ENCODE data around the gene KDM4E. TPM values are rescaled to one million over a fixed set of nuclear protein-coding genes. Genes with fewer than 3 reads are reported as not detected.
A peak's percentile ranks its signal among the peaks of the same experiment; 100 is the strongest.

Gene KDM4E
- total and polyA plus RNA-seq, 9 of the 15 experiments (the other 6 are each of a cell fraction or from before 2014, with no cell fraction given), result 0.04 TPM; not detected in 8

DNA sequence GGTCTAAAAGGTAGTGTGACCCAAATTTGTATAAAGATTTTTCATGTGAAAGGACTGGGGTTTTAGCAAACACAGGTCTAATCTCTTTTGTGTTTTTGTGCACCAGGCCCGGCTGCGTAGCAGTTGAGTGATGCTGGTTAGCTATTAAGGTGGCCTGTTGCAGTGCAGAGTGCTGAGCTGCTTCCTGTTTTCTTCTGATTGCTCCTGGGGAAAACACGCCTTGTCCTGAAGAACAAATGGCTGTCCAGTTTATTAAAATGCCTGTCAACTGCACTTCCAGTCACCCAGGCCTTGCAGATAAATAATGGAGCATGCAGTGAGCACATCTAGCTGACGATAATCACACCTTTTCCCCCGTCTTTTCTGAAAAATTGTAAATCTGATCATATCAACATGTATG is 43.5 kb downstream of the KDM4E start:
- DNase-seq (ENCODE audit: extremely low read depth in 1 of 4, low spot score in 3 of 4), result peak in 3 of 4 experiments; percentile 16 to 95 (median 89)
- H3K79me2 ChIP-seq (ENCODE audit: control insufficient read depth, insufficient read depth, low read length), result peaks cover 38% of the 10 kb centered on the region
- peak; percentile 97 to 98 for TF ChIP-seq FOXK2 (conservative IDR thresholded peaks at IDR 0.05 in 1 of 2, IDR thresholded peaks at IDR 0.05 in 1 of 2; ENCODE audit: low read depth in 2 of 2)
- TF ChIP-seq GATA2 (CRISPR knock-in tag; IDR thresholded peaks at IDR 0.05), result no peak
- no peak for TF ChIP-seq MECOM (CRISPR knock-in tag; IDR thresholded peaks at IDR 0.05)
- no peak for TF ChIP-seq SRSF1 (IDR thresholded peaks at IDR 0.05; ENCODE audit: low read depth, low read length)
- TF ChIP-seq MBD2 (IDR thresholded peaks at IDR 0.05; ENCODE audit: borderline replicate concordance, low read depth), result peak; percentile 73
- TF ChIP-seq RAD21 (CRISPR knock-in tag; conservative IDR thresholded peaks at IDR 0.05 in 1 of 2, IDR thresholded peaks at IDR 0.05 in 1 of 2), result 0 out of 4 replicates have a peak, but pooled peaks of 1 of the 2 experiments have one; percentile 14
- TF ChIP-seq, protein P1, sequence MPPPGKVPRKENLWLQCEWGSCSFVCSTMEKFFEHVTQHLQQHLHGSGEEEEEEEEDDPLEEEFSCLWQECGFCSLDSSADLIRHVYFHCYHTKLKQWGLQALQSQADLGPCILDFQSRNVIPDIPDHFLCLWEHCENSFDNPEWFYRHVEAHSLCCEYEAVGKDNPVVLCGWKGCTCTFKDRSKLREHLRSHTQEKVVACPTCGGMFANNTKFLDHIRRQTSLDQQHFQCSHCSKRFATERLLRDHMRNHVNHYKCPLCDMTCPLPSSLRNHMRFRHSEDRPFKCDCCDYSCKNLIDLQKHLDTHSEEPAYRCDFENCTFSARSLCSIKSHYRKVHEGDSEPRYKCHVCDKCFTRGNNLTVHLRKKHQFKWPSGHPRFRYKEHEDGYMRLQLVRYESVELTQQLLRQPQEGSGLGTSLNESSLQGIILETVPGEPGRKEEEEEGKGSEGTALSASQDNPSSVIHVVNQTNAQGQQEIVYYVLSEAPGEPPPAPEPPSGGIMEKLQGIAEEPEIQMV (tag; conservative IDR thresholded peaks at IDR 0.05; ENCODE audit: low read depth), result no peak
- TF ChIP-seq CCNT2 (IDR thresholded peaks at IDR 0.05; ENCODE audit: borderline replicate concordance, extremely low read depth, insufficient read length, low read depth, low read length), result no peak
- TF ChIP-seq, protein P2, sequence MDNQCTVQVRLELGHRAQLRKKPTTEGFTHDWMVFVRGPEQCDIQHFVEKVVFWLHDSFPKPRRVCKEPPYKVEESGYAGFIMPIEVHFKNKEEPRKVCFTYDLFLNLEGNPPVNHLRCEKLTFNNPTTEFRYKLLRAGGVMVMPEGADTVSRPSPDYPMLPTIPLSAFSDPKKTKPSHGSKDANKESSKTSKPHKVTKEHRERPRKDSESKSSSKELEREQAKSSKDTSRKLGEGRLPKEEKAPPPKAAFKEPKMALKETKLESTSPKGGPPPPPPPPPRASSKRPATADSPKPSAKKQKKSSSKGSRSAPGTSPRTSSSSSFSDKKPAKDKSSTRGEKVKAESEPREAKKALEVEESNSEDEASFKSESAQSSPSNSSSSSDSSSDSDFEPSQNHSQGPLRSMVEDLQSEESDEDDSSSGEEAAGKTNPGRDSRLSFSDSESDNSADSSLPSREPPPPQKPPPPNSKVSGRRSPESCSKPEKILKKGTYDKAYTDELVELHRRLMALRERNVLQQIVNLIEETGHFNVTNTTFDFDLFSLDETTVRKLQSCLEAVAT (IDR thresholded peaks at IDR 0.05), result peak in 1 of 2 experiments; percentile 89; a peak in 2 of 4 replicates
- no peak for TF ChIP-seq ZNF174 (CRISPR knock-in tag; IDR thresholded peaks at IDR 0.05)
- no peak for TF ChIP-seq ZNF644 (tag; IDR thresholded peaks at IDR 0.05; ENCODE audit: low read depth)
- no peak for TF ChIP-seq SMARCA4 (IDR thresholded peaks at IDR 0.05)
- TF ChIP-seq, protein P3, sequence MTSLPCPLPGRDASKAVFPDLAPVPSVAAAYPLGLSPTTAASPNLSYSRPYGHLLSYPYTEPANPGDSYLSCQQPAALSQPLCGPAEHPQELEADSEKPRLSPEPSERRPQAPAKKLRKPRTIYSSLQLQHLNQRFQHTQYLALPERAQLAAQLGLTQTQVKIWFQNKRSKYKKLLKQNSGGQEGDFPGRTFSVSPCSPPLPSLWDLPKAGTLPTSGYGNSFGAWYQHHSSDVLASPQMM (CRISPR knock-in tag; IDR thresholded peaks at IDR 0.05), result no peak
- no peak for TF ChIP-seq TFAM (CRISPR knock-in tag; conservative IDR thresholded peaks at IDR 0.05)
- TF ChIP-seq NFXL1 (CRISPR knock-in tag; IDR thresholded peaks at IDR 0.05), result no peak
- no peak for TF ChIP-seq SMARCB1 (IDR thresholded peaks at IDR 0.05; ENCODE audit: insufficient read length, low read depth)
- TF ChIP-seq RAD51 (IDR thresholded peaks at IDR 0.05; ENCODE audit: borderline replicate concordance, low read depth), result no peak
- TF ChIP-seq ZNF695 (CRISPR knock-in tag; IDR thresholded peaks at IDR 0.05), result no peak

More for the DNA sequence above, 43.5 kb downstream of the KDM4E start:
- TSS peak; percentile 49 for BruUV-seq (replicated peaks)
- peak; percentile 100 for FAIRE-seq
- ATAC-seq, result peak; percentile 85
- Histone ChIP-seq H2AFZ (ENCODE audit: low read depth, low read length) (no peak overlapping the region), H3K27me3 (ENCODE audit: control insufficient read depth in 2 of 2, insufficient read depth in 2 of 2, low read length in 2 of 2) (no peaks in the 10 kb centered on the region), H3K9me1 (ENCODE audit: control insufficient read depth, insufficient read depth, low read length) (no peaks in the 10 kb centered on the region), H3K36me3 (ENCODE audit: control insufficient read depth, insufficient read depth, low read length) (peaks cover 9% of the 10 kb centered on the region; the same call in 2 of the 3 replicates), H3K9me3 (replicated peaks; ENCODE audit: control insufficient read depth, insufficient read depth, low read depth, low read length) (no peaks in the 10 kb centered on the region), H3K4me1 (replicated peaks in 1 of 2; ENCODE audit: control insufficient read depth in 2 of 2, insufficient read depth in 2 of 2, low read length in 2 of 2) (peaks cover 0 to 5% of the 10 kb centered on the region in 2 experiments; a peak in 3 of 5 replicates), H3K4me2 (ENCODE audit: insufficient read depth, low read length) (peak overlapping the region; percentile 97), H3K27ac (ENCODE audit: extremely low read depth, low read depth, low read length) (peak overlapping the region; percentile 94), H3K9ac (ENCODE audit: insufficient read depth in 1 of 2, low read depth in 2 of 2, low read length in 2 of 2) (peak overlapping the region in 1 of 2 experiments; percentile 96; a peak in 2 of 4 replicates), H4K20me1 (replicated peaks; ENCODE audit: control insufficient read depth, insufficient read depth, low read length) (no peaks in the 10 kb centered on the region), H3K4me3 (peak overlapping the region; percentile 86)
- ChIA-PET POLR2A (interaction anchor here (0.7 to 3.7 kb wide), 14 partner anchors 11 to 326 kb away, joined by 3 to 29 read pairs (median 4); partner anchors contain the start of gene ENDOD1), CTCF (ENCODE audit: low intra/inter-chr PET ratio) (interaction anchor here (1.1 to 2.2 kb wide), 2 partner anchors 67 to 69 kb away, joined by 3 to 16 read pairs; no protein-coding TSS in a partner anchor)
- intact Hi-C loops (cut with micrococcal nuclease) (loop anchor here (2.0 to 10.0 kb wide), 6 partner anchors 20 to 696 kb away; partner anchors contain the start of genes CWC15, ENDOD1, KDM4D and SESN3), in situ Hi-C loops (cut with MboI) (no loop called here)
- WGBS (ENCODE audit: insufficient coverage, low coverage, missing lambda C conversion rate), result 0% methylated on average over 5 of the region's 5 CpGs

Measured in K562 (cell line).